H9 (cell line): ENCODE measurements around the gene NDUFAB1. TPM values are rescaled to one million over a fixed set of nuclear protein-coding genes. Genes with fewer than 3 reads are reported as not detected.

ENCODE experiments used
- DNase-seq: peaks from one replicate; pipeline ENCODE4 v3.0.0-alpha.2; 2017
- H2AFZ ChIP-seq: one replicate; pipeline ENCODE4 v1.6.1; 2013; ENCODE audit warnings: mild to moderate bottlenecking, low read length, control low read depth, moderate library complexity
- H2AK5ac ChIP-seq: 2 replicates; pipeline ENCODE4 v1.6.1; 2013; ENCODE audit warnings: low read length, control low read depth, mixed read lengths; ENCODE audit not compliant: insufficient read length
- H2BK120ac ChIP-seq: one replicate; pipeline ENCODE4 v1.6.1; 2013; ENCODE audit warnings: low read depth, mild to moderate bottlenecking, low read length, control low read depth, inconsistent platforms; ENCODE audit not compliant: poor library complexity, severe bottlenecking
- H2BK12ac ChIP-seq: 2 replicates; pipeline ENCODE4 v1.6.1; 2013; ENCODE audit warnings: low read length, control low read depth, mixed read lengths, low read depth; ENCODE audit not compliant: insufficient read length
- H2BK15ac ChIP-seq: 2 replicates; pipeline ENCODE4 v1.6.1; 2013; ENCODE audit warnings: low read depth, low read length, control low read depth
- H2BK20ac ChIP-seq: one replicate; pipeline ENCODE4 v1.6.1; 2013; ENCODE audit warnings: low read depth, mild to moderate bottlenecking, low read length, control low read depth, inconsistent platforms; ENCODE audit not compliant: poor library complexity, severe bottlenecking
- H2BK5ac ChIP-seq: 2 replicates; pipeline ENCODE4 v1.6.1; 2013; ENCODE audit warnings: low read length, control low read depth, mixed read lengths; ENCODE audit not compliant: insufficient read length
- H3K14ac ChIP-seq: 2 replicates; pipeline ENCODE4 v1.6.1; 2013; ENCODE audit warnings: low read length, control low read depth; ENCODE audit not compliant: insufficient read depth
- H3K18ac ChIP-seq: 2 replicates; pipeline ENCODE4 v1.6.1; 2013; ENCODE audit warnings: low read depth, mild to moderate bottlenecking, mixed read lengths, low read length, control low read depth; ENCODE audit not compliant: insufficient read length
- H3K23ac ChIP-seq: 2 replicates; pipeline ENCODE4 v1.6.1; 2013; ENCODE audit warnings: low read length, control low read depth, mixed read lengths, low read depth; ENCODE audit not compliant: insufficient read length
- H3K23me2 ChIP-seq: 2 replicates; pipeline ENCODE4 v1.6.1; 2013; ENCODE audit warnings: low read depth, mild to moderate bottlenecking, mixed read lengths, low read length, control low read depth; ENCODE audit not compliant: insufficient read length, poor library complexity, severe bottlenecking
- H3K27ac ChIP-seq: 2 replicates; pipeline ENCODE4 v1.5.1; 2013; ENCODE audit warnings: low read length, control low read depth, mixed read lengths, low read depth; ENCODE audit not compliant: insufficient read length
- H3K27me3 ChIP-seq: 2 replicates; pipeline ENCODE4 v1.6.1; 2013; ENCODE audit warnings: low read length, control low read depth, inconsistent platforms; ENCODE audit not compliant: insufficient read depth
- H3K4ac ChIP-seq: 2 replicates; pipeline ENCODE4 v1.6.1; 2013; ENCODE audit warnings: low read depth, mild to moderate bottlenecking, control low read depth, inconsistent platforms, low read length, moderate library complexity
- H3K4me1 ChIP-seq: 2 replicates; pipeline ENCODE4 v1.6.1; 2013; ENCODE audit warnings: low read length, control low read depth, inconsistent platforms; ENCODE audit not compliant: insufficient read depth
- H3K4me2 ChIP-seq: 2 replicates; pipeline ENCODE4 v1.6.1; 2013; ENCODE audit warnings: low read length, control low read depth, mixed read lengths; ENCODE audit not compliant: insufficient read length, insufficient read depth
- H3K56ac ChIP-seq: 2 replicates; pipeline ENCODE4 v1.6.1; 2013; ENCODE audit warnings: low read depth, mild to moderate bottlenecking, mixed read lengths, low read length, control low read depth; ENCODE audit not compliant: insufficient read length
- H3K79me1 ChIP-seq: 2 replicates; pipeline ENCODE4 v1.6.1; 2013; ENCODE audit warnings: low read depth, mild to moderate bottlenecking, moderate library complexity, low read length, control low read depth, inconsistent platforms; ENCODE audit not compliant: insufficient read depth, poor library complexity, severe bottlenecking
- H3K79me2 ChIP-seq: 2 replicates; pipeline ENCODE4 v1.6.1; 2013; ENCODE audit warnings: low read length, control low read depth, inconsistent platforms; ENCODE audit not compliant: insufficient read depth
- H3K9ac ChIP-seq: 2 replicates; pipeline ENCODE4 v1.6.1; 2013; ENCODE audit warnings: low read length, control low read depth, mixed read lengths; ENCODE audit not compliant: insufficient read length; ENCODE audit errors: extremely low read depth
- H3K9me3 ChIP-seq: one replicate; pipeline ENCODE4 v1.6.1; 2013; ENCODE audit warnings: low read depth, low read length, inconsistent platforms; ENCODE audit not compliant: control insufficient read depth
- H3T11ph ChIP-seq: one replicate; pipeline ENCODE4 v1.6.1; 2013; ENCODE audit warnings: mild to moderate bottlenecking, low read length, control low read depth, inconsistent platforms
- H4K20me1 ChIP-seq: one replicate; pipeline ENCODE4 v1.6.1; 2013; ENCODE audit not compliant: control insufficient read depth, insufficient read length, insufficient read depth
- H4K5ac ChIP-seq: 2 replicates; pipeline ENCODE4 v1.6.1; 2013; ENCODE audit warnings: low read depth, mild to moderate bottlenecking, mixed read lengths, low read length, control low read depth; ENCODE audit not compliant: insufficient read length
- H4K8ac ChIP-seq: replicated peaks from 2 replicates; pipeline ENCODE4 v1.6.1; 2013; ENCODE audit warnings: low read length, control low read depth, mixed read lengths, low read depth; ENCODE audit not compliant: insufficient read length
- H4K91ac ChIP-seq: 2 replicates; pipeline ENCODE4 v1.6.1; 2013; ENCODE audit warnings: low read depth, mild to moderate bottlenecking, moderate library complexity, mixed read lengths, low read length, control low read depth; ENCODE audit not compliant: insufficient read length
- H3K27ac Mint-ChIP-seq, 3 experiments: 2 replicates in 2 of 3; 3 replicates in 1 of 3; pipeline ENCODE4 v1.8.0; 2020 to 2021; ENCODE audit warnings: mixed read lengths in 3 of 3, mild to moderate bottlenecking in 1 of 3, moderate library complexity in 1 of 3
- H3K27me3 Mint-ChIP-seq: 2 replicates; pipeline ENCODE4 v1.8.0; 2021; ENCODE audit warnings: low read depth, mild to moderate bottlenecking, moderate library complexity, mixed read lengths
- H3K36me3 Mint-ChIP-seq, 3 experiments: 2 replicates in 2 of 3; 3 replicates in 1 of 3; pipeline ENCODE4 v1.8.0; 2020 to 2021; ENCODE audit warnings: low read depth in 3 of 3, mixed read lengths in 3 of 3; ENCODE audit not compliant: insufficient read depth in 1 of 3
- H3K4me1 Mint-ChIP-seq, 2 experiments: 2 replicates each; pipeline ENCODE4 v1.8.0; 2020; ENCODE audit warnings: mixed read lengths in 2 of 2
- H3K4me3 Mint-ChIP-seq, 2 experiments: 2 replicates in 1 of 2; 3 replicates in 1 of 2; pipeline ENCODE4 v1.8.0; 2020 to 2021; ENCODE audit warnings: mild to moderate bottlenecking in 2 of 2, mixed read lengths in 2 of 2, moderate library complexity in 1 of 2
- H3K9me3 Mint-ChIP-seq, 2 experiments: 2 replicates in 1 of 2; 3 replicates in 1 of 2; pipeline ENCODE4 v1.8.0; 2020; ENCODE audit warnings: mild to moderate bottlenecking in 2 of 2, mixed read lengths in 2 of 2, moderate library complexity in 1 of 2
- CTCF ChIP-seq: fragments of 200-600 bp; sonication (generic); conservative IDR thresholded peaks from 3 replicates; pipeline ENCODE4 v1.8.0; 2021; ENCODE audit warnings: antibody characterized with exemption, mild to moderate bottlenecking
- WGBS: extraction: QIAGEN DNeasy Blood & Tissue Kit; methylation state at CpG from one replicate; pipeline ENCODE4 v1.1.7; 2013; ENCODE audit warnings: missing lambda C conversion rate, low lambda C conversion rate, mixed read lengths; ENCODE audit not compliant: insufficient read length; ENCODE audit errors: extremely low coverage; 5-methylcytosine and 5-hydroxymethylcytosine counted together
- total RNA-seq: library from RNA; stranded (reverse); gene quantifications from 2 replicates; pipeline ENCODE4 v1.2.1, GENCODE V29; 2021

Gene NDUFAB1
- total RNA-seq, 1 experiment from 2014 or later: 192 TPM

- Histone ChIP-seq H2BK12ac (no peak overlapping the region), H3K18ac (no peak overlapping the region), H3K79me1 (no peaks in the 10 kb centered on the region), H4K91ac (no peak overlapping the region), H3K23me2 (no peaks in the 10 kb centered on the region), H3K14ac (no peak overlapping the region), H2BK15ac (no peak overlapping the region), H3K27ac (no peak overlapping the region), H3K9ac (no peak overlapping the region), H3K9me3 (no peaks in the 10 kb centered on the region), H4K8ac (no peak overlapping the region), H2AK5ac (no peak overlapping the region), H2BK5ac (no peak overlapping the region), H3T11ph (no peak overlapping the region), H4K20me1 (no peaks in the 10 kb centered on the region), H3K4me2 (no peak overlapping the region), H4K5ac (no peak overlapping the region), H2BK120ac (no peak overlapping the region), H3K56ac (no peak overlapping the region), H2BK20ac (no peak overlapping the region), H2AFZ (no peak overlapping the region), H3K4me1 (no peaks in the 10 kb centered on the region), H3K23ac (no peak overlapping the region), H3K27me3 (no peaks in the 10 kb centered on the region), H3K4ac (no peak overlapping the region), H3K79me2 (no peaks in the 10 kb centered on the region)
- no CpG with 5 or more reads among the region's 1 CpG for WGBS
- H3K4me1 Mint-ChIP-seq: no peaks in the 10 kb centered on the region
- H3K36me3 Mint-ChIP-seq: peaks cover 28 to 83% (median 68%) of the 10 kb centered on the region in 3 experiments; a peak in 6 of 7 replicates
- H3K9me3 Mint-ChIP-seq: no peaks in the 10 kb centered on the region
- no peak overlapping the region for H3K27ac Mint-ChIP-seq
- no peak for TF ChIP-seq CTCF
- DNase-seq: no peak
- H3K4me3 Mint-ChIP-seq: no peak overlapping the region
- H3K27me3 Mint-ChIP-seq: no peaks in the 10 kb centered on the region
Observed at GRCh38 chr16:23532448-23532847, 63.7 kb downstream of the NDUFAB1 start.

Other genes with a start within 250 kb of the NDUFAB1 start
- gene COG7, start 143.1 kb downstream of the NDUFAB1 start, total RNA-seq: 17.5 and 17.9 TPM in 2 replicates
- gene GGA2, start 85.8 kb downstream of the NDUFAB1 start, total RNA-seq: 143 TPM in 2 replicates
- 50.1 and 51.9 TPM in 2 replicates for gene EARS2, start 39.0 kb downstream of the NDUFAB1 start, total RNA-seq
- gene UBFD1, start 38.6 kb downstream of the NDUFAB1 start, total RNA-seq: 107 and 112 TPM in 2 replicates
- 37.7 and 40.3 TPM in 2 replicates for gene PALB2, start 45.0 kb upstream of the NDUFAB1 start, total RNA-seq
- gene DCTN5, start 45.1 kb upstream of the NDUFAB1 start, total RNA-seq: 114 and 115 TPM in 2 replicates
- gene PLK1, start 82.6 kb upstream of the NDUFAB1 start, total RNA-seq: 138 and 140 TPM in 2 replicates
- gene ERN2, start 116.9 kb upstream of the NDUFAB1 start, total RNA-seq: 1.2 and 2.1 TPM in 2 replicates
- 1.1 and 1.4 TPM in 2 replicates for gene CHP2, start 158.7 kb upstream of the NDUFAB1 start, total RNA-seq
- 7.0 and 7.7 TPM in 2 replicates for gene PRKCB, start 239.7 kb upstream of the NDUFAB1 start, total RNA-seq